IMR-90 (cell line): ENCODE data around the gene SASH3. TPM values are rescaled to one million over a fixed set of nuclear protein-coding genes. Genes with fewer than 3 reads are reported as not detected.

Source experiments
- ATAC-seq: fragments of 200-7000 bp; cut with Tn5 transposase; 2 replicates; pipeline ENCODE4 v1.9.1; 2020; ENCODE audit warnings: low read depth, mild to moderate bottlenecking, moderate library complexity
- BruUV-seq: library from RNA; stranded (reverse); fragments of 400-500 nt; replicated peaks from 2 replicates; lab custom pipeline; 2021; lab: Mats Ljungman, UMichigan
- CTCF ChIA-PET: fragments of 300-600 bp; formaldehyde crosslinking; extraction: SDS; loops from one replicate; lab custom pipeline; 2021; ENCODE audit warnings: antibody characterized with exemption; lab: Yijun Ruan, JAX
- POLR2A ChIA-PET: fragments of 300-600 bp; sonication (Branson Sonifier 250); formaldehyde crosslinking; loops from one replicate; lab custom pipeline; 2022; ENCODE audit warnings: antibody characterized with exemption; ENCODE audit not compliant: unreplicated experiment; lab: Charles Lee
- DNase-seq: peaks from one replicate; pipeline ENCODE4 v3.0.0; 2013
- H2AFZ ChIP-seq: replicated peaks from 2 replicates; pipeline ENCODE3; 2013; ENCODE audit warnings: low read length, mild to moderate bottlenecking; ENCODE audit not compliant: poor library complexity
- H2AK5ac ChIP-seq: 2 replicates; pipeline ENCODE4 v1.6.1; 2013; ENCODE audit warnings: low read depth, low read length, inconsistent platforms
- H2AK9ac ChIP-seq: replicated peaks from 2 replicates; pipeline ENCODE3; 2013; ENCODE audit warnings: mild to moderate bottlenecking, low read depth, low read length, moderate library complexity; ENCODE audit not compliant: poor library complexity
- H2BK120ac ChIP-seq: 2 replicates; pipeline ENCODE4 v1.6.1; 2013; ENCODE audit warnings: low read depth, low read length, inconsistent platforms
- H2BK15ac ChIP-seq: 3 replicates; pipeline ENCODE4 v1.6.1; 2013; ENCODE audit warnings: low read depth, low read length, inconsistent platforms
- H2BK20ac ChIP-seq: 2 replicates; pipeline ENCODE4 v1.6.1; 2013; ENCODE audit warnings: low read depth, mild to moderate bottlenecking, inconsistent platforms, low read length, moderate library complexity
- H2BK5ac ChIP-seq: 2 replicates; pipeline ENCODE4 v1.6.1; 2013; ENCODE audit warnings: mild to moderate bottlenecking, low read depth, low read length, inconsistent platforms; ENCODE audit not compliant: poor library complexity, severe bottlenecking
- H3K14ac ChIP-seq: replicated peaks from 2 replicates; pipeline ENCODE4 v1.6.1; 2013; ENCODE audit warnings: low read depth, low read length, inconsistent platforms
- H3K18ac ChIP-seq: 2 replicates; pipeline ENCODE4 v1.6.1; 2013; ENCODE audit warnings: low read depth, low read length, control low read depth
- H3K23ac ChIP-seq: 2 replicates; pipeline ENCODE4 v1.6.1; 2013; ENCODE audit warnings: low read depth, low read length, inconsistent platforms
- H3K27ac ChIP-seq: 2 replicates; pipeline ENCODE4 v1.5.1; 2013; ENCODE audit warnings: mild to moderate bottlenecking, control low read depth, low read length; ENCODE audit not compliant: insufficient read depth
- H3K27me3 ChIP-seq: 2 replicates; pipeline ENCODE4 v1.6.1; 2013; ENCODE audit warnings: low read length; ENCODE audit not compliant: control insufficient read depth, insufficient read depth
- H3K36me3 ChIP-seq: 2 replicates; pipeline ENCODE4 v1.6.1; 2013; ENCODE audit warnings: low read length, mixed read lengths; ENCODE audit not compliant: control insufficient read depth, insufficient read depth
- H3K4ac ChIP-seq: 2 replicates; pipeline ENCODE4 v1.6.1; 2013; ENCODE audit warnings: low read depth, low read length, inconsistent platforms
- H3K4me1 ChIP-seq: 2 replicates; pipeline ENCODE4 v1.6.1; 2013; ENCODE audit warnings: low read length, mixed read lengths; ENCODE audit not compliant: control insufficient read depth, insufficient read depth
- H3K4me2 ChIP-seq: 2 replicates; pipeline ENCODE4 v1.6.1; 2013; ENCODE audit warnings: low read depth, mild to moderate bottlenecking, control low read depth, low read length, moderate library complexity
- H3K4me3 ChIP-seq: 2 replicates; pipeline ENCODE4 v1.5.1; 2013; ENCODE audit warnings: low read depth, mild to moderate bottlenecking, control low read depth, low read length, moderate library complexity; ENCODE audit not compliant: insufficient read depth
- H3K56ac ChIP-seq: 2 replicates; pipeline ENCODE4 v1.6.1; 2013; ENCODE audit warnings: low read length, inconsistent platforms; ENCODE audit not compliant: insufficient read depth; ENCODE audit errors: extremely low read depth
- H3K79me1 ChIP-seq, 2 experiments: 2 replicates each; pipeline ENCODE4 v1.6.1; 2013; ENCODE audit warnings: low read length in 2 of 2, inconsistent platforms in 1 of 2, low read depth in 1 of 2
- H3K9ac ChIP-seq: 2 replicates; pipeline ENCODE4 v1.6.1; 2013; ENCODE audit warnings: low read depth, low read length, control low read depth
- H3K9me1 ChIP-seq: 2 replicates; pipeline ENCODE4 v1.6.1; 2013; ENCODE audit warnings: low read length, inconsistent platforms; ENCODE audit not compliant: insufficient read depth
- H3K9me3 ChIP-seq: 2 replicates; pipeline ENCODE4 v1.6.1; 2013; ENCODE audit warnings: low read length; ENCODE audit not compliant: control insufficient read depth, insufficient read depth
- H4K20me1 ChIP-seq: 2 replicates; pipeline ENCODE4 v1.6.1; 2013; ENCODE audit warnings: low read length, inconsistent platforms; ENCODE audit not compliant: insufficient read depth
- H4K5ac ChIP-seq: 2 replicates; pipeline ENCODE4 v1.6.1; 2013; ENCODE audit warnings: mild to moderate bottlenecking, low read depth, low read length, control low read depth
- H4K8ac ChIP-seq, 2 experiments: 2 replicates each; pipeline ENCODE4 v1.6.1; 2013; ENCODE audit warnings: low read depth in 2 of 2, low read length in 2 of 2, control low read depth in 1 of 2, inconsistent platforms in 1 of 2
- H4K91ac ChIP-seq: 2 replicates; pipeline ENCODE4 v1.6.1; 2013; ENCODE audit warnings: low read depth, low read length, inconsistent platforms; ENCODE audit not compliant: insufficient read depth
- CEBPB ChIP-seq: IDR thresholded peaks from 2 replicates; pipeline ENCODE4 v1.6.1; 2012; ENCODE audit warnings: low read depth, low read length, improper control_type of control experiment
- CHD1 ChIP-seq: IDR thresholded peaks from 2 replicates; pipeline ENCODE4 v1.6.1; 2012; ENCODE audit warnings: low read depth, low read length, improper control_type of control experiment
- FOS ChIP-seq: fragments of 150-350 bp; IDR thresholded peaks from 2 replicates; pipeline ENCODE4 v1.6.1; 2016; ENCODE audit warnings: low read depth, low read length
- MAZ ChIP-seq: IDR thresholded peaks from 2 replicates; pipeline ENCODE4 v1.6.1; 2012; ENCODE audit warnings: low read depth, mild to moderate bottlenecking, low read length, improper control_type of control experiment, moderate library complexity, borderline replicate concordance
- POLR2A ChIP-seq: IDR thresholded peaks from 2 replicates; pipeline ENCODE4 v1.6.1; 2012; ENCODE audit warnings: mild to moderate bottlenecking, low read depth, low read length
- RAD21 ChIP-seq: IDR thresholded peaks from 2 replicates; pipeline ENCODE4 v1.6.1; 2012; ENCODE audit warnings: low read length, improper control_type of control experiment
- WGBS, 2 experiments: methylation state at CpG; one replicate each; pipeline versions ENCODE4 v1.1.5 to v1.1.7; 2013; ENCODE audit warnings: missing lambda C conversion rate in 2 of 2; ENCODE audit not compliant: insufficient read length in 1 of 2; ENCODE audit errors: extremely low coverage in 2 of 2; 5-methylcytosine and 5-hydroxymethylcytosine counted together
- dilution Hi-C: fragments of 300-500 bp; cut with HindIII; formaldehyde crosslinking; loops from one replicate; pipeline ENCODE4 v1.14.3; 2018; ENCODE audit warnings: low sequenced_read_pairs; ENCODE audit not compliant: unreplicated experiment
- in situ Hi-C: fragments of 300-500 bp; cut with MboI; formaldehyde crosslinking; loops from 3 replicates; pipeline ENCODE4 v1.14.3; 2019; ENCODE audit warnings: low sequenced_read_pairs, inconsistent platforms, mixed read lengths
- intact Hi-C: fragments of 100-400 bp; cut with micrococcal nuclease; formaldehyde crosslinking; loops from 2 replicates; pipeline ENCODE4 v1.10.0; 2022
- polyA plus RNA-seq, 3 experiments: library from polyadenylated mRNA; depleted of rRNA; stranded (reverse); fragments of >200 nt; gene quantifications; 2 replicates each; pipeline ENCODE4 v1.2.3, GENCODE V29; 2012; ENCODE audit warnings: low replicate concordance in 1 of 3
- total RNA-seq: library from RNA; depleted of rRNA; stranded (reverse); fragments of >200 nt; gene quantifications from 2 replicates; pipeline ENCODE4 v1.2.3, GENCODE V29; 2012

SASH3 gene
- total and polyA plus RNA-seq, 2 of the 4 experiments (the other 2 are of a cell fraction) = not detected

- H3K4me2 ChIP-seq = no peak overlapping the region
- H3K23ac ChIP-seq = no peak overlapping the region
- H3K27me3 ChIP-seq = peaks cover 1% of the 10 kb centered on the region; the same call in 1 of the 2 replicates
- intact Hi-C loops = no loop called here
- no TSS peak for BruUV-seq
- no peaks in the 10 kb centered on the region for H3K79me1 ChIP-seq
- H3K4me3 ChIP-seq = no peak overlapping the region
- no peak overlapping the region for H3K4ac ChIP-seq
- no peak overlapping the region for H4K5ac ChIP-seq
- H2BK5ac ChIP-seq = no peak overlapping the region
- no peaks in the 10 kb centered on the region for H4K20me1 ChIP-seq
- H2BK20ac ChIP-seq = no peak overlapping the region
- no peak overlapping the region for H3K27ac ChIP-seq
- no peak overlapping the region for H3K56ac ChIP-seq
- H3K9me3 ChIP-seq = no peaks in the 10 kb centered on the region
- in situ Hi-C loops = no loop called here
- POLR2A ChIA-PET = no interaction called here
- 95% methylated on average over 10 of the region's 20 CpGs; no CpG with 5 or more reads in 1 of the 2 experiments for WGBS, 2 experiments
- no peak overlapping the region for H3K14ac ChIP-seq
- no peak overlapping the region for H2BK120ac ChIP-seq
- H3K4me1 ChIP-seq = no peaks in the 10 kb centered on the region
- H2BK15ac ChIP-seq = no peak overlapping the region
- CTCF ChIA-PET = no interaction called here
- no peak overlapping the region for H4K91ac ChIP-seq
- no peaks in the 10 kb centered on the region for H3K9me1 ChIP-seq
- no peak overlapping the region for H2AK9ac ChIP-seq
- dilution Hi-C loops = no loop called here
- DNase-seq = no peak
- H2AFZ ChIP-seq = no peak overlapping the region
- no peak overlapping the region for H2AK5ac ChIP-seq
- no peak overlapping the region for H3K9ac ChIP-seq
- no peak overlapping the region for H4K8ac ChIP-seq
- TF ChIP-seq FOS = no peak
- TF ChIP-seq MAZ = no peak
- no peak for TF ChIP-seq CHD1
- TF ChIP-seq RAD21 = no peak
- no peak for TF ChIP-seq CEBPB
- no peak for TF ChIP-seq POLR2A
- no peaks in the 10 kb centered on the region; the same call in 1 of the 2 replicates for H3K36me3 ChIP-seq
- no peak overlapping the region for H3K18ac ChIP-seq
- no peak for ATAC-seq
Observed at GRCh38 chrX:129793604-129794191, 13.9 kb downstream of the SASH3 start.
